ENCODE measurements around the gene MAPK10.
A peak's percentile ranks its signal among the peaks of the same experiment; 100 is the strongest.
"Not testable (repeated sequence)": the region's sequence is repeated elsewhere in the genome, so short reads cannot be mapped to it uniquely, and the experiment has no call there.

MAPK10 gene

DNA sequence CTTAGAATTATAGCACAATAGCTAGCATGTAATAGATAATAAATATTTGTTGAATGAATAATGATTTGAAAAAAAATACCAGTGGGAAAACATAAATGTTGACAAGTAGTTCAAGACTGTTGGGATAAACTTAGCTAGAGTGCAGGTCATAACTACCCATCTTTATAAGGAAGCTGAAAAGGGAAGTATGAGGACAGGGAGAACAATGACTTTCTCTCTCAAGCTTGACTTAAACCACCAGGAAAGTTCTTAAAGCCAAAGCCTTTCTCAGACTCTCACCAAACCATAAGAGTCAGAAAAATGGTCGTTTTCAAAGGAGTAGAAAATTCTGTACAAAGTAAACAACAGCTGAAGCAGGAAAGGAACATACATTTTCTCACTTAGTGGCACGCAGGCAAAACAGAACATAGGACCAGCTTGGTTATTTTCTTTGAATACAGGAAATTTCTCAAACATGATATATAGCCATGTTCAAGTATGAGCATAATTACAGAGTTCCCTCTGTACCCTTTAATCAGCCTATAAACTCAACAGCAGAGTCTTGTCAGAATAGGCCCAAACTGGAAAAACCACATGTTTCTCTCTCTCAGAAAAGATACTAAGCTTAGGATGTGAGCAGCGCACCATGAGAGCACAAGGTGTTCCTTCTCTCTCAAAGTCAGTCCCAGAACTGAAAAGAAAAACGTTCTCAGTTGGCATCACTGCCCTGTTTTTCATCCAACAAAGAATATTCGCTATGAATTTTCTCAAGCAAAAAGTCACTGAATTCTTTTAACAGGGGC is 28.7 kb downstream of the MAPK10 start:
- no peak overlapping the region for H3K4me3 ChIP-seq (ENCODE audit: low read depth, low read length)
- TF ChIP-seq, protein P1, sequence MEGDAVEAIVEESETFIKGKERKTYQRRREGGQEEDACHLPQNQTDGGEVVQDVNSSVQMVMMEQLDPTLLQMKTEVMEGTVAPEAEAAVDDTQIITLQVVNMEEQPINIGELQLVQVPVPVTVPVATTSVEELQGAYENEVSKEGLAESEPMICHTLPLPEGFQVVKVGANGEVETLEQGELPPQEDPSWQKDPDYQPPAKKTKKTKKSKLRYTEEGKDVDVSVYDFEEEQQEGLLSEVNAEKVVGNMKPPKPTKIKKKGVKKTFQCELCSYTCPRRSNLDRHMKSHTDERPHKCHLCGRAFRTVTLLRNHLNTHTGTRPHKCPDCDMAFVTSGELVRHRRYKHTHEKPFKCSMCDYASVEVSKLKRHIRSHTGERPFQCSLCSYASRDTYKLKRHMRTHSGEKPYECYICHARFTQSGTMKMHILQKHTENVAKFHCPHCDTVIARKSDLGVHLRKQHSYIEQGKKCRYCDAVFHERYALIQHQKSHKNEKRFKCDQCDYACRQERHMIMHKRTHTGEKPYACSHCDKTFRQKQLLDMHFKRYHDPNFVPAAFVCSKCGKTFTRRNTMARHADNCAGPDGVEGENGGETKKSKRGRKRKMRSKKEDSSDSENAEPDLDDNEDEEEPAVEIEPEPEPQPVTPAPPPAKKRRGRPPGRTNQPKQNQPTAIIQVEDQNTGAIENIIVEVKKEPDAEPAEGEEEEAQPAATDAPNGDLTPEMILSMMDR (conservative IDR thresholded peaks at IDR 0.05; ENCODE audit: low read depth, low read length) = no peak
- DNase-seq (ENCODE audit: low read depth) = no peak

DNA sequence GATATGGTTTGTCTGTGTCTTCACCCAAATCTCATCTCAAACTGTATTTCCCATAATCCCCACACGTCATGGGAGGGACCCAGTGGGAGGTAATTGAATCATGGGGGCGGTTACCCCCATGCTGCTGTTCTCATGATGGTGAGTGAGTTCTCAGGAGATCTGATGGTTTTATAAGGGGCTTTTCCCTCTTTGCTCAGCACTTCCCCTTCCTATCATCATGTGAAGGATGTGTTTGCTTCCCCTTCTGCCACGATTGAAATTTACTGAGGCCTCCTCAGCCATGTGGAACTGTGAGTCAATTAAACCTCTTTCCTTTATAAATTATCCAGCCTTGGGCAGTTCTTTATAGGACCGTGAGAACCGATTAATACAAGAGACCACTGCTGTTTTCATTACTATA is 29.4 kb downstream of the MAPK10 start:
- not testable (repeated sequence) for DNase-seq (ENCODE audit: low read depth); H3K4me3 ChIP-seq (ENCODE audit: low read depth, low read length)

DNA sequence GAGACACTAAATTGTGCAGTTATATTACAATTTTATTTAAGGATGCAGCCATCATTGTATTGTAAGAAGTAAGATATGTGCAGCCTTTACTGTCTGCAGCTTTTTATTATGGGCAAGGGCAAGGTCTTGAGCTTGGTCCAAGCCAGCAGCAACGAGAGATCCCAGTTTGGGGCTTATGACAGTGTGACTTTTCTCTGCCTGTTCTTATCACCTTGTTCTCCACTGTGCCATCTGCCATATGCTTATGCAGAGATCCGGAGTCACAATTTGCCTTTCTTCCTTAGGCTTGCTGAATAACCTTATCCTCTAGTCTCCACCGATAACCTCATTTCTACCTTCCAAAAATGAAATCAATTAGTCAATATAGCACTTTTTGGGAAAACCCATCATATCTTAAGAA is 30.4 kb downstream of the MAPK10 start:
- H3K4me3 ChIP-seq (ENCODE audit: low read depth, low read length) = no peak overlapping the region
- TF ChIP-seq, protein P1 (conservative IDR thresholded peaks at IDR 0.05; ENCODE audit: low read depth, low read length) = no peak
- no peak for DNase-seq (ENCODE audit: low read depth)

DNA sequence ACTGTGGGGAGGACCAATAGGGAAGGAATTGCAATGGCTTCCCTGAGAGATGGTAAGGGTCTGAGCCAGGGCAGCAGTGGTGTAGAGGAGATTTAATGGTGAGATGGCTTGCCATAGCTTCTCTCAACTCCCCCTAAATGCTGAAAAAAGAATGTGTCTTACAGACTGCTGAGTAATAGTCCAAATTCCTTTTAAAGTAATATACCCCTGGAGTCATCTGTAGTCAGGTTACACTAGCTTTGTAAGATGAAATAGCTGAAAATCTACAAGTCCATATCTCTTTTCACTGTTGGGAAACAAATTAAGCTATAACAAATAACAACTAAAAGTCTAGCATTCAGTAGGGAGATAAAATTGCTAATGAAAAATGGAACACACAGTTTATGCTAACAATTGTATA is 33.5 kb downstream of the MAPK10 start:
- TF ChIP-seq, protein P1 (conservative IDR thresholded peaks at IDR 0.05; ENCODE audit: low read depth, low read length) = no peak
- peak; percentile 34 for DNase-seq (ENCODE audit: low read depth)
- no peak overlapping the region for H3K4me3 ChIP-seq (ENCODE audit: low read depth, low read length)

DNA sequence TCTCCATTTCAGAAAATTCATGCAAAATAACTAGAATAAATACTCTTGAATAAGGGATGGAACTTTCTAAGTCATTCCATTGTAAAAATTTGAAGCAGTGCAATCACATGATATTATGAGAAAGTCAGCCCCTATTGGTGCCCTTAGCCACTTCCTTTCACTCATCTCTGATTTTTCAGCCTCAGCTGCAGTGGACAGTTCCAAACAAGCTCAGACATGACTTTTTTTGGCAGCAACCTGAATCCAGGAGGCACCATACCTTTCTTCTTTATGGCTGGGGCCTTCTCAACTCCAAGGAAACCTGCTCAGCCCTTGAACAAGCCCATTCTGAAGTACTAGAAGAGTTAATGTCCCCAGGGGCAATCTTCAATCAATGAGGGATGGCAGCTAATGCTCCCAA is 40.5 kb downstream of the MAPK10 start:
- no peak for DNase-seq (ENCODE audit: low read depth)
- TF ChIP-seq, protein P1 (conservative IDR thresholded peaks at IDR 0.05; ENCODE audit: low read depth, low read length) = no peak
- H3K4me3 ChIP-seq (ENCODE audit: low read depth, low read length) = no peak overlapping the region

DNA sequence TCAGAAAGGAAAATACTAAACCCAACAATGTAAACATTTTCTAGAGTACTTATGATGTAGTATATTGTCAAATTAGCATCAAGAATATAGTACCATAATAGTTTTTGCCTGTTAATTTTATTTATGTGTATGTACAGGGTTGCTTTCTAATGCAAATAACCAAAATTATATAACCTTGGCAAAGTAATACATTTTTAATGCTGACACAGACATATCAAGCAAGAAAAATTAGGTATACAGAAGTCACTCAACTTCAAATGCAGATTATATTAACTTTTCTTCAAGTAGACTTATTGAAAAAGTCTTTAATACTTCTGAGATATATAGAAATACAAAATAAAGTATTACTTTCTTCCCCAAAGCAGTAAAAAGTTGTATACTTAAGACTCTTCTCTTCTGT is 44.3 kb downstream of the MAPK10 start:
- DNase-seq (ENCODE audit: low read depth) = no peak
- TF ChIP-seq, protein P1 (conservative IDR thresholded peaks at IDR 0.05; ENCODE audit: low read depth, low read length) = no peak
- no peak overlapping the region for H3K4me3 ChIP-seq (ENCODE audit: low read depth, low read length)

DNA sequence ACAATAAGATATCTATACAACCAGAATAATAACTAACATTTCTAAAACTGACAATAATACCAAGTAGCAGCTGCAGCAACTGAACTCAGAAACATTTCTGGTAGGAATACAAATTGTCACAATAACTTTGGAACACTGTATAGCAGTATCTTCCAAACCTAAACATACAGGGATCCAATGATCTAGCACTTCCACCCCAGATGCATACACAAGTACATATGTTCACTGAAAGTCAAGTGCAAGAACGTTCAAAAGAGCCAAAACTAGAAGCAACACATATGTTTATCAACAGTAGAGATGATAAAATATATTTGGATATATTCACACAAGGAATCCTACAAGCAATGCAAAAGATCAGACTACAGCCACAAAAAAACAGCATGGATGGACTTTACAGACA is 46.2 kb downstream of the MAPK10 start:
- TF ChIP-seq, protein P1 (conservative IDR thresholded peaks at IDR 0.05; ENCODE audit: low read depth, low read length) = no peak
- DNase-seq (ENCODE audit: low read depth) = no peak
- H3K4me3 ChIP-seq (ENCODE audit: low read depth, low read length) = no peak overlapping the region

Data from choroid plexus epithelial cell (primary cell).